OCI-LY3 (cell line): ENCODE results near the gene ZNF215.
"Not testable (repeated sequence)": the region's sequence is repeated elsewhere in the genome, so short reads cannot be mapped to it uniquely, and the experiment has no call there.

Experiments
- H2AFZ ChIP-seq: fragments of 200-600, 300-600 bp; shearing (Covaris generic); 2 replicates; pipeline ENCODE4 v1.6.0; 2014; ENCODE audit warnings: antibody characterized with exemption, low read depth, low read length
- H3K27ac ChIP-seq: fragments of 200-600, 300-600 bp; sonication (generic); 2 replicates; pipeline ENCODE4 v1.5.1; 2014; ENCODE audit warnings: mild to moderate bottlenecking, low read length, moderate library complexity, mixed read lengths
- H3K27me3 ChIP-seq: fragments of 200-600, 300-600 bp; sonication (generic); 2 replicates; pipeline ENCODE4 v1.6.1; 2014; ENCODE audit warnings: low read depth, low read length, mixed read lengths
- H3K36me3 ChIP-seq: fragments of 200-600, 300-600 bp; sonication (generic); replicated peaks from 2 replicates; pipeline ENCODE3; 2014; ENCODE audit warnings: low read depth, low read length, mixed read lengths
- H3K4me1 ChIP-seq: fragments of 300-600, 200-600 bp; sonication (generic); 2 replicates; pipeline ENCODE4 v1.6.1; 2014; ENCODE audit warnings: low read length, mixed read lengths
- H3K4me2 ChIP-seq: fragments of 200-600, 300-600 bp; sonication (generic); 2 replicates; pipeline ENCODE4 v1.6.1; 2014; ENCODE audit warnings: low read length, mixed read lengths
- H3K4me3 ChIP-seq: fragments of 300-600, 200-600 bp; sonication (generic); 2 replicates; pipeline ENCODE4 v1.5.1; 2014; ENCODE audit warnings: antibody characterized with exemption, mild to moderate bottlenecking, low read length, moderate library complexity
- H3K79me2 ChIP-seq: fragments of 300-600, 200-600 bp; shearing (Covaris generic); 2 replicates; pipeline ENCODE4 v1.6.1; 2014; ENCODE audit warnings: mild to moderate bottlenecking, low read length, mixed read lengths
- H3K9ac ChIP-seq: fragments of 300-600, 200-600 bp; shearing (Covaris generic); 2 replicates; pipeline ENCODE4 v1.6.0; 2014; ENCODE audit warnings: mild to moderate bottlenecking, low read length, moderate library complexity
- H3K9me3 ChIP-seq: fragments of 200-600, 300-600 bp; shearing (Covaris generic); 2 replicates; pipeline ENCODE4 v1.6.1; 2014; ENCODE audit warnings: low read length, mixed read lengths; ENCODE audit not compliant: insufficient read depth
- H4K20me1 ChIP-seq: fragments of 200-600, 300-600 bp; sonication (generic); 2 replicates; pipeline ENCODE4 v1.6.1; 2016; ENCODE audit warnings: low read length, mixed read lengths; ENCODE audit not compliant: insufficient read depth
- CTCF ChIP-seq: fragments of 200-600, 300-600 bp; sonication (generic); IDR thresholded peaks from 2 replicates; pipeline ENCODE4 v1.5.1; 2014; ENCODE audit warnings: antibody characterized with exemption, low read length, low read depth
- EZH2phosphoT487 ChIP-seq: fragments of 200-600 bp; shearing (Covaris generic); IDR thresholded peaks from 2 replicates; pipeline ENCODE4 v1.6.1; 2018; ENCODE audit warnings: antibody characterized with exemption, mixed run types, low read depth

ZNF215 gene

GRCh38 chr11:6962141-6962540 is 35.9 kb downstream of the ZNF215 start:
- no peaks in the 10 kb centered on the region for H3K27me3 ChIP-seq
- no peak overlapping the region for H3K4me2 ChIP-seq
- H3K9ac ChIP-seq: no peak overlapping the region
- H3K79me2 ChIP-seq: no peaks in the 10 kb centered on the region
- no peaks in the 10 kb centered on the region for H3K4me1 ChIP-seq
- no peaks in the 10 kb centered on the region for H4K20me1 ChIP-seq
- no peak overlapping the region for H3K4me3 ChIP-seq
- no peak overlapping the region for H3K27ac ChIP-seq
- TF ChIP-seq CTCF: no peak
- no peak for TF ChIP-seq EZH2phosphoT487
- H3K9me3 ChIP-seq: no peaks in the 10 kb centered on the region
- H2AFZ ChIP-seq: no peak overlapping the region
- H3K36me3 ChIP-seq: peaks cover 46% of the 10 kb centered on the region

- Histone ChIP-seq H3K27me3 (no peaks in the 10 kb centered on the region), H3K9me3 (no peaks in the 10 kb centered on the region), H3K4me3 (no peak overlapping the region), H3K79me2 (no peaks in the 10 kb centered on the region), H3K27ac (no peak overlapping the region), H3K9ac (no peak overlapping the region), H2AFZ (no peak overlapping the region), H3K36me3 (peaks cover 40% of the 10 kb centered on the region), H3K4me1 (no peaks in the 10 kb centered on the region), H3K4me2 (no peak overlapping the region), H4K20me1 (no peaks in the 10 kb centered on the region)
- TF ChIP-seq CTCF: no peak
- TF ChIP-seq EZH2phosphoT487: no peak
Observed at GRCh38 chr11:6962673-6963072, 36.4 kb downstream of the ZNF215 start.

- no peak overlapping the region for H3K4me2 ChIP-seq
- no peak for TF ChIP-seq EZH2phosphoT487
- no peak for TF ChIP-seq CTCF
Observed at GRCh38 chr11:6968816-6969215, 42.6 kb downstream of the ZNF215 start.

GRCh38 chr11:6969854-6970253 is 43.6 kb downstream of the ZNF215 start:
- H3K4me1 ChIP-seq, H3K27ac ChIP-seq, H3K4me3 ChIP-seq, H3K36me3 ChIP-seq, H3K9me3 ChIP-seq, H3K4me2 ChIP-seq, H2AFZ ChIP-seq, H4K20me1 ChIP-seq, H3K27me3 ChIP-seq, H3K79me2 ChIP-seq, H3K9ac ChIP-seq: not testable (repeated sequence)

More at GRCh38 chr11:6968816-6969215, 42.6 kb downstream of the ZNF215 start:
- no peak overlapping the region for H3K4me3 ChIP-seq
- H3K79me2 ChIP-seq: no peaks in the 10 kb centered on the region
- no peak overlapping the region for H3K9ac ChIP-seq
- no peaks in the 10 kb centered on the region for H4K20me1 ChIP-seq
- H3K9me3 ChIP-seq: no peaks in the 10 kb centered on the region
- peaks cover 8% of the 10 kb centered on the region for H3K36me3 ChIP-seq
- H3K27ac ChIP-seq: no peak overlapping the region
- no peaks in the 10 kb centered on the region for H3K4me1 ChIP-seq
- H2AFZ ChIP-seq: no peak overlapping the region
- no peaks in the 10 kb centered on the region for H3K27me3 ChIP-seq

GRCh38 chr11:6979365-6979764 is 53.1 kb downstream of the ZNF215 start:
- no peaks in the 10 kb centered on the region for H3K36me3 ChIP-seq
- H3K27me3 ChIP-seq: no peaks in the 10 kb centered on the region
- H3K79me2 ChIP-seq: no peaks in the 10 kb centered on the region
- no peak overlapping the region for H3K4me2 ChIP-seq
- H3K27ac ChIP-seq: no peak overlapping the region
- H3K4me1 ChIP-seq: no peaks in the 10 kb centered on the region
- no peak overlapping the region for H2AFZ ChIP-seq
- H3K9ac ChIP-seq: no peak overlapping the region
- H4K20me1 ChIP-seq: no peaks in the 10 kb centered on the region
- no peaks in the 10 kb centered on the region for H3K9me3 ChIP-seq
- no peak for TF ChIP-seq EZH2phosphoT487
- no peak for TF ChIP-seq CTCF
- H3K4me3 ChIP-seq: no peak overlapping the region
